HEK293 (cell line): ENCODE measurements around the gene PRR19.
A peak's percentile ranks its signal among the peaks of the same experiment; 100 is the strongest.

ENCODE experiments used
- HOXA7 ChIP-seq: sonication (generic); formaldehyde crosslinking; IDR thresholded peaks from 2 replicates; pipeline ENCODE4 v1.8.1; 2022; ENCODE audit warnings: missing genetic modification reagents, borderline replicate concordance
- ZIC2 ChIP-seq: fragments of 450-650 bp; formaldehyde crosslinking; IDR thresholded peaks from 2 replicates; pipeline ENCODE4 v1.5.1; 2016; ENCODE audit warnings: missing biosample characterization, missing genetic modification characterization
- ZNF10 ChIP-seq: fragments of 450-650 bp; formaldehyde crosslinking; IDR thresholded peaks from 2 replicates; pipeline ENCODE4 v1.5.1; 2017; ENCODE audit warnings: missing biosample characterization, missing genetic modification characterization
- ZNF274 ChIP-seq, 2 experiments: fragments of 200-500 bp in 1 of 2; fragments of 450-650 bp in 1 of 2; sonication (Bioruptor generic) in 1 of 2; formaldehyde crosslinking in 1 of 2; IDR thresholded peaks; 2 replicates each; pipeline versions ENCODE4 v1.5.1 to v1.6.1; 2014 to 2016; ENCODE audit warnings: borderline replicate concordance in 1 of 2, inconsistent platforms in 1 of 2, low read length in 1 of 2, missing biosample characterization in 1 of 2, missing genetic modification characterization in 1 of 2
- ZNF394 ChIP-seq: fragments of 450-650 bp; formaldehyde crosslinking; IDR thresholded peaks from 2 replicates; pipeline ENCODE4 v1.5.1; 2016; ENCODE audit warnings: missing biosample characterization, missing genetic modification characterization, mild to moderate bottlenecking, moderate library complexity, borderline replicate concordance
- ZNF530 ChIP-seq: fragments of 450-650 bp; formaldehyde crosslinking; IDR thresholded peaks from 2 replicates; pipeline ENCODE4 v1.5.1; 2016; ENCODE audit warnings: low read depth, missing biosample characterization, missing genetic modification characterization
- ZNF792 ChIP-seq: fragments of 450-650 bp; formaldehyde crosslinking; IDR thresholded peaks from 2 replicates; pipeline ENCODE4 v1.5.1; 2016; ENCODE audit warnings: missing biosample characterization, missing genetic modification characterization
- ZSCAN30 ChIP-seq: fragments of 450-650 bp; IDR thresholded peaks from 2 replicates; pipeline ENCODE4 v1.5.1; 2018; ENCODE audit warnings: missing biosample characterization, mild to moderate bottlenecking, missing genetic modification characterization, moderate library complexity
- TF ChIP-seq, protein P1 (sequence below): fragments of 450-650 bp; formaldehyde crosslinking; IDR thresholded peaks from 2 replicates; pipeline ENCODE4 v1.5.1; 2016; ENCODE audit warnings: missing biosample characterization, missing genetic modification characterization
- TF ChIP-seq, protein P2 (sequence below): fragments of 450-650 bp; formaldehyde crosslinking; IDR thresholded peaks from 2 replicates; pipeline ENCODE4 v1.5.1; 2016; ENCODE audit warnings: missing biosample characterization, missing genetic modification characterization
- TF ChIP-seq, protein P3 (sequence below): fragments of 450-650 bp; formaldehyde crosslinking; IDR thresholded peaks from 2 replicates; pipeline ENCODE4 v1.5.1; 2016; ENCODE audit warnings: missing biosample characterization, missing genetic modification characterization
- TF ChIP-seq, protein P4 (sequence below): fragments of 450-650 bp; formaldehyde crosslinking; IDR thresholded peaks from 2 replicates; pipeline ENCODE4 v1.5.1; 2016; ENCODE audit warnings: missing biosample characterization, missing genetic modification characterization
- TF ChIP-seq, protein P5 (sequence below): fragments of 450-650 bp; formaldehyde crosslinking; IDR thresholded peaks from 2 replicates; pipeline ENCODE4 v1.5.1; 2016; ENCODE audit warnings: missing biosample characterization, missing genetic modification characterization, low read depth

DNA sequence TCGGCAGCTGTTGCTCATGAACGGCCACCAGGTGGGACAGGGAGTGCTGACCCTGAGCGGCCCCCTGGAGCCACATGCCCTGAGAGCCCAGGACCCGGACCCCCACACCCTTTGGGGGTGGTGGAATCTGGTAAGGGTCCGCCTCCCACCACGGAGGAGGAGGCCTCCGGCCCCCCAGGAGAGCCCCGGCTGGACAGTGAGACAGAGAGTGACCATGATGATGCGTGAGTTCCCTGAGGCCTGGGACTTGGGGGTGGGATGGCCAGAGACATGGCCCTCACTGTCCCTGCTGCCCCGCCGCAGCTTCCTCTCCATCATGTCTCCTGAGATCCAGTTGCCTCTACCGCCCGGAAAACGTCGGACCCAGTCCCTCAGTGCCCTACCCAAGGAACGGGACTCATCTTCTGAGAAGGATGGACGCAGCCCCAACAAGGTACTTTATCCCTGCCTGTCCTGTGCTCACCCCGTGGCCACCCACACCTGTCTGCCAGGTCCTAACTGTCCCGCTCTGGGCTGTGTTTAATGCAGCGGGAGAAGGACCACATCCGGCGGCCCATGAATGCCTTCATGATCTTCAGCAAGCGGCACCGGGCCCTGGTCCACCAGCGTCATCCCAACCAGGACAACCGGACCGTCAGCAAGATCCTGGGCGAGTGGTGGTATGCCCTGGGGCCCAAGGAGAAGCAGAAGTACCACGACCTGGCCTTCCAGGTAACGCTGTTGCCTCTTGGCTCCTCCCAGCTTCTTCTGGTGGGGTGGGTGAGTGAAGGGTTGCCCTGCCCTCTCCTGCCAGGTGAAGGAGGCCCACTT is 14.7 kb upstream of the PRR19 start:
- TF ChIP-seq ZNF394 (tag by site-specific recombination) (no peak), ZSCAN30 (no peak), ZNF792 (tag by site-specific recombination) (no peak), ZIC2 (tag by site-specific recombination) (no peak), ZNF530 (tag by site-specific recombination) (no peak), ZNF274 (IDR thresholded peaks at IDR 0.05; ENCODE audit: low read length) (no peak), ZNF274 (tag by site-specific recombination; IDR thresholded peaks at IDR 0.05; ENCODE audit: borderline replicate concordance) (no peak), HOXA7 (CRISPR knock-in tag) (no peak), ZNF10 (peak; percentile 61; the same call in 1 of the 2 replicates)
- TF ChIP-seq, protein P1, sequence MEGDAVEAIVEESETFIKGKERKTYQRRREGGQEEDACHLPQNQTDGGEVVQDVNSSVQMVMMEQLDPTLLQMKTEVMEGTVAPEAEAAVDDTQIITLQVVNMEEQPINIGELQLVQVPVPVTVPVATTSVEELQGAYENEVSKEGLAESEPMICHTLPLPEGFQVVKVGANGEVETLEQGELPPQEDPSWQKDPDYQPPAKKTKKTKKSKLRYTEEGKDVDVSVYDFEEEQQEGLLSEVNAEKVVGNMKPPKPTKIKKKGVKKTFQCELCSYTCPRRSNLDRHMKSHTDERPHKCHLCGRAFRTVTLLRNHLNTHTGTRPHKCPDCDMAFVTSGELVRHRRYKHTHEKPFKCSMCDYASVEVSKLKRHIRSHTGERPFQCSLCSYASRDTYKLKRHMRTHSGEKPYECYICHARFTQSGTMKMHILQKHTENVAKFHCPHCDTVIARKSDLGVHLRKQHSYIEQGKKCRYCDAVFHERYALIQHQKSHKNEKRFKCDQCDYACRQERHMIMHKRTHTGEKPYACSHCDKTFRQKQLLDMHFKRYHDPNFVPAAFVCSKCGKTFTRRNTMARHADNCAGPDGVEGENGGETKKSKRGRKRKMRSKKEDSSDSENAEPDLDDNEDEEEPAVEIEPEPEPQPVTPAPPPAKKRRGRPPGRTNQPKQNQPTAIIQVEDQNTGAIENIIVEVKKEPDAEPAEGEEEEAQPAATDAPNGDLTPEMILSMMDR (tag by site-specific recombination): no peak
- TF ChIP-seq, protein P2, sequence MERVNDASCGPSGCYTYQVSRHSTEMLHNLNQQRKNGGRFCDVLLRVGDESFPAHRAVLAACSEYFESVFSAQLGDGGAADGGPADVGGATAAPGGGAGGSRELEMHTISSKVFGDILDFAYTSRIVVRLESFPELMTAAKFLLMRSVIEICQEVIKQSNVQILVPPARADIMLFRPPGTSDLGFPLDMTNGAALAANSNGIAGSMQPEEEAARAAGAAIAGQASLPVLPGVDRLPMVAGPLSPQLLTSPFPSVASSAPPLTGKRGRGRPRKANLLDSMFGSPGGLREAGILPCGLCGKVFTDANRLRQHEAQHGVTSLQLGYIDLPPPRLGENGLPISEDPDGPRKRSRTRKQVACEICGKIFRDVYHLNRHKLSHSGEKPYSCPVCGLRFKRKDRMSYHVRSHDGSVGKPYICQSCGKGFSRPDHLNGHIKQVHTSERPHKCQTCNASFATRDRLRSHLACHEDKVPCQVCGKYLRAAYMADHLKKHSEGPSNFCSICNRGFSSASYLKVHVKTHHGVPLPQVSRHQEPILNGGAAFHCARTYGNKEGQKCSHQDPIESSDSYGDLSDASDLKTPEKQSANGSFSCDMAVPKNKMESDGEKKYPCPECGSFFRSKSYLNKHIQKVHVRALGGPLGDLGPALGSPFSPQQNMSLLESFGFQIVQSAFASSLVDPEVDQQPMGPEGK (tag by site-specific recombination): no peak
- TF ChIP-seq, protein P3, sequence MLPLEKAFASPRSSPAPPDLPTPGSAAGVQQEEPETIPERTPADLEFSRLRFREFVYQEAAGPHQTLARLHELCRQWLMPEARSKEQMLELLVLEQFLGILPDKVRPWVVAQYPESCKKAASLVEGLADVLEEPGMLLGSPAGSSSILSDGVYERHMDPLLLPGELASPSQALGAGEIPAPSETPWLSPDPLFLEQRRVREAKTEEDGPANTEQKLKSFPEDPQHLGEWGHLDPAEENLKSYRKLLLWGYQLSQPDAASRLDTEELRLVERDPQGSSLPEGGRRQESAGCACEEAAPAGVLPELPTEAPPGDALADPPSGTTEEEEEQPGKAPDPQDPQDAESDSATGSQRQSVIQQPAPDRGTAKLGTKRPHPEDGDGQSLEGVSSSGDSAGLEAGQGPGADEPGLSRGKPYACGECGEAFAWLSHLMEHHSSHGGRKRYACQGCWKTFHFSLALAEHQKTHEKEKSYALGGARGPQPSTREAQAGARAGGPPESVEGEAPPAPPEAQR: no peak
- TF ChIP-seq, protein P4, sequence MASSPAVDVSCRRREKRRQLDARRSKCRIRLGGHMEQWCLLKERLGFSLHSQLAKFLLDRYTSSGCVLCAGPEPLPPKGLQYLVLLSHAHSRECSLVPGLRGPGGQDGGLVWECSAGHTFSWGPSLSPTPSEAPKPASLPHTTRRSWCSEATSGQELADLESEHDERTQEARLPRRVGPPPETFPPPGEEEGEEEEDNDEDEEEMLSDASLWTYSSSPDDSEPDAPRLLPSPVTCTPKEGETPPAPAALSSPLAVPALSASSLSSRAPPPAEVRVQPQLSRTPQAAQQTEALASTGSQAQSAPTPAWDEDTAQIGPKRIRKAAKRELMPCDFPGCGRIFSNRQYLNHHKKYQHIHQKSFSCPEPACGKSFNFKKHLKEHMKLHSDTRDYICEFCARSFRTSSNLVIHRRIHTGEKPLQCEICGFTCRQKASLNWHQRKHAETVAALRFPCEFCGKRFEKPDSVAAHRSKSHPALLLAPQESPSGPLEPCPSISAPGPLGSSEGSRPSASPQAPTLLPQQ (tag by site-specific recombination): no peak
- TF ChIP-seq, protein P5, sequence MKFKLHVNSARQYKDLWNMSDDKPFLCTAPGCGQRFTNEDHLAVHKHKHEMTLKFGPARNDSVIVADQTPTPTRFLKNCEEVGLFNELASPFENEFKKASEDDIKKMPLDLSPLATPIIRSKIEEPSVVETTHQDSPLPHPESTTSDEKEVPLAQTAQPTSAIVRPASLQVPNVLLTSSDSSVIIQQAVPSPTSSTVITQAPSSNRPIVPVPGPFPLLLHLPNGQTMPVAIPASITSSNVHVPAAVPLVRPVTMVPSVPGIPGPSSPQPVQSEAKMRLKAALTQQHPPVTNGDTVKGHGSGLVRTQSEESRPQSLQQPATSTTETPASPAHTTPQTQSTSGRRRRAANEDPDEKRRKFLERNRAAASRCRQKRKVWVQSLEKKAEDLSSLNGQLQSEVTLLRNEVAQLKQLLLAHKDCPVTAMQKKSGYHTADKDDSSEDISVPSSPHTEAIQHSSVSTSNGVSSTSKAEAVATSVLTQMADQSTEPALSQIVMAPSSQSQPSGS (tag by site-specific recombination): no peak
